ENCODE measurements around the gene HERC4.

- no peak for TF ChIP-seq CTCF (IDR thresholded peaks at IDR 0.05; ENCODE audit: insufficient read depth, low read depth, low read length)
- TF ChIP-seq EZH2 (IDR thresholded peaks at IDR 0.05; ENCODE audit: insufficient read depth, low read length), result no peak
Observed at GRCh38 chr10:68083953-68084352, 8.9 kb upstream of the HERC4 start.

All from astrocyte (in vitro differentiated cells and primary cell).